Stimulated activated CD8-positive, alpha-beta memory T cell treated with anti-CD3 and anti-CD28 coated beads, Interleukin-4, amount 100 ng/mL, for 24 hours (primary cell): ENCODE measurements around the gene HIGD2B.
"Not testable (repeated sequence)": the region's sequence is repeated elsewhere in the genome, so short reads cannot be mapped to it uniquely, and the experiment has no call there.

ENCODE experiments used
- DNase-seq: peaks from one replicate; pipeline ENCODE4 v3.0.0-alpha.2; 2020; ENCODE audit warnings: low read depth

The HIGD2B gene

DNA sequence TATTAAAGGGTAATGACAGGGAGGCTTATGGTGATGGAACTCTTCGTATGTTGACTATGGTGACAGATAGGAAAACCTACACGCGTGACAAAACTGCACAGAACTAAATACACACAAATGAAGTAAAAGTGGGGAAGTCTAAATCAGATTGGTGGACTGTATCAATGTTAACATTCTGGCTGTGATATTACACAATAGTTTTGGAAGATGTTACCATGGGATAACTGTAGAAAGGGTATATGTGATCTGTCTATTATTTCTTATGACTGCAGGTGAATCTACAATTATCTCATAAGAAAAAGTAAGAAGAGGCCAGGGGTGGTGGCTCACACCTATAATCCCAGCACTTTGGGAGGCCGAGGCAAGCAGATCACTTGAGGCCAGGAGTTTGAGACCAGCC, 9.1 kb downstream of the HIGD2B start:
- no peak for DNase-seq

DNA sequence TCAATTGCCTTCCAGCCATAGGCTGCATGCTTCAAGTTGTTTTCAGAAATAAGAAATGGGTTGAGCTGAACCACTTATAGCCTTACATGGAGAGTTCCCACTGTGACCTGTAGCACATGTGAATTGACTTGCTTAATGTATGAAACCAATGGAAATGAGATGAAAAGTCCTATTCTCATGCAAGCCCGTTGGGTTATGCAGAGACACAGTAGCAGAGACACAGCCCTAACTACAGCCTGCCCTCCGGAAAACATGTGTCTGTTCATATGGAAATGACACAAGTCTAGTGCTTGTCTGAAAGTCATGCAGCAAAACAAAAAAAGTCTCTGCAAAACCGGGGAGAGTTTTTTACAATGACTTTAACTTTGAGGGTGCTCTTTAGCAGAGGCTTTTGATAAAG, 14.5 kb downstream of the HIGD2B start:
- DNase-seq, result no peak

DNA sequence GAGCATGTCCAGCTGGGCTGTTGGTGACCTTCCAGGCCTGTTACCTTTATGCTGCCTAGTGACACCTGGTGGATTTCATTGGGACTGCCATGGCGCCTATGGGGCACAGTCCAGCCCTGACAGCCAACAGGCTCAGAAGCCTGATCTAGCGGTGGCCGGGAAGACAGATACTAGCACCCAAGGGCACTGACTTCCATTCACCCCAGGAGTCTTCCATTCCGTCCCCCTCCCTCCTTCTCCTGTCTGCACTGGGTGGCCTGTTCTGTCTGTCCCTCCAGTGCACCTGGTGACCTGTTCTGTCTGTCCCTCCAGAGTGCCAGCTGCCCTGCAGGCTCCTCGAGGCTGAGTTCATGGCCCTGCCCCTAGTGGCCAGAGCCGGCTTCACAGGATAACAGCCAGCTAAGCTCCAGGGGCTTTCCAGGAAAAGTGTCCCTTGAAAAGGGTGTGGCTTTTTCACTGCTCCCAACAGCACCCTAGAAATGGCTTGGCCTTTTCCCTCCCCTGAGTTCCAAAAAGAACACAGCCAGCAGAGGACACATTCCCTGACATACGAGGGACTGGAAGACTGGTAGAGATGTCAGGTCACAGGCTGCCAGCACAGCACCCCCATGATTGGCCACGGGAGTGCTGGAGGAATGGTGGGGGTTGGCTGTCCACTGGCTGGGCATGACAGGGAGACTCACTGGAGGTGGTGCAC, 15.2 kb downstream of the HIGD2B start:
- peak; percentile 45 for DNase-seq

DNA sequence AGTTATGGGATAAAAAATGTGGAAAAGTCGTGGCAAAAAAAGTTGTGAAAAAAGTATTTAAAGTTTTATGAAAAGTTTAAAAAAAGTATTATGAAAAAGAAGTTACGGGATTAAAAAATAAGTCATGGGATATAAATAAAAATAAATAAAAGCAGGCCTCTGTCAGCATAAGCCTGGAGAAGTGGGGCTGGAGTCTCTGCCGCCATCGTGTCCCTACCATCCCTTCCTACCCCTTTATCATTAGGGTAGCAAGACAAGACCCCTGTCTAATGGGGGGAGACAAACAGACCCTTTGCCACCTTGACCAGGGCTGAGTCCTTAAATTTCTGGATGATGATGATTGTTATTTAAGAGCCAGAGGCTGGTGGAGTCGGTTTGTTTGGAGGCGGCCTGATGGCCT, 16.2 kb downstream of the HIGD2B start:
- DNase-seq, result not testable (repeated sequence)

DNA sequence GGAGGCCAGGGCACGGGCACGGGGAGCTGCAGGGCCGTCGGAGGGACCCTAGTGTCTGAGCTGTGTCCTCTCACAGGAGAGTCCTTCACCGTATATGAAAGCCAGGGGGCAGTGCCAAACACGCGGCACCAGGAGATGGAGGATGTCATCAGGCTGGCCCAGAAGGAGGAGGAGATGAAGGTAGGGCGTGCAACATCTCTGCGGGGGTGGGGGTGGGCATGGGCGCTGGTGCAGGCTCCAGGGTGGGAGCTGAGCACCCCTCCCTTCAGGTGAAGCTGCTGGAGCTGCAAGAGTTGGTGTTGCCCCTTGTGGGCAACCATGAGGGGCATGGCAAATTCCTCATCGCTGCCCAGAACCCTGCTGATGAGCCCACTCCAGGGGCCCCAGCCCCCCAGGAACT, 20.3 kb downstream of the HIGD2B start:
- not testable (repeated sequence) for DNase-seq

DNA sequence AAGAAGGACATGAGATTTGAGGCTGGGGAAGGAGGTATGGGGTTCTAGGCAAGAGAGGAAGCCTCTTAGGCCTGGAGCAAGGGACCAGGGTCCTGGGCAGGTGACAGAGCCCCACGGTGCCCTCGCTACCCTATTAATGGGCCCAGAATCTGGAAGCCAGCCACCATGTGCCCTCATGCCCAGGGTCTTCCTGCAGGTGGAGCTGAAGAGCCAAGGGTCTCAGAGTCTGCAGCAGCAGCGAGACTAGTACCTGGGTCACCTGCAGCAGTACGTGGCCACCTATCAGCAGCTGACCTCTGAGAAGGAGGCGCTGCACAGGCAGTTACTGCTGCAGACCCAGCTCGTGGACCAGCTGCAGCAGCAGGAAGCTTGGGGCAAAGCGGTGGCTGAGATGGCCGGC, 22.1 kb downstream of the HIGD2B start:
- not testable (repeated sequence) for DNase-seq

DNA sequence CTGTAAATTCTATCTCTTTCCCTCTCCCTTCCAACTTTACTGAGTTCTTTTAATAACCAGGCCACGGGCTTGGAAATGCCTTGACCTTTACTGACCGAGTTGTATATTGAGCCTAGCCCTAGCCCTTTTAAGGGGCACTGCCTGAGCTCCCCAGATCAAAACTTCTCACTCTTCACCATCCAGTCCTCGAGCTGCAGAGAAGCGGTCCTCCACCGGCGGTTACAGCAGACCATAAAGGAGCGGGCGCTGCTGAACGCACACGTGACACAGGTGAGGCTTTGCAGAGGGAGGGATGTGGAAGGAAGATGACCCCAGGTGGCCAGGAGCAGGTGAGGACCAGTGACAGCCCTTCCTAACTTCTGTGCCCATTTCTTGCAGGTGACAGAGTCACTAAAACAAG, 24.9 kb downstream of the HIGD2B start:
- not testable (repeated sequence) for DNase-seq

DNA sequence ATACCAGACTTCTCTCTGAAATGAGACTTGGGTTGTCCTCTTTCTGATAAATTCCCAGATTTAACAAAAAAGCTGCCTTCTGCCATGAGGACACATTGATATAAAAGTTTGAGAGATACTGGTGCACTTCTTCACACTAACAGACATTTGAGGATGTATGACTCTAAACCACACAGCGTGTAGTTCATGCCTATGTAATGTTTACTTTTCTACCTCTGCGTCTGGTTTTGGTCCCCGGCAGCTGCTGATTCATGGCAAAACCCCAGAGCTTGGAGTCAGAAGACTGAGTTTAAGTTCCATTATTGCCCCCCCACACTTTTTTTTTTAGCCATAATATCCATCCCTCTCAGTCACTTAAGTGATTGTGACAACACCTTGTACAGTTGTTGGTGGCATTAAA, 30.0 kb downstream of the HIGD2B start:
- DNase-seq, result not testable (repeated sequence)

DNA sequence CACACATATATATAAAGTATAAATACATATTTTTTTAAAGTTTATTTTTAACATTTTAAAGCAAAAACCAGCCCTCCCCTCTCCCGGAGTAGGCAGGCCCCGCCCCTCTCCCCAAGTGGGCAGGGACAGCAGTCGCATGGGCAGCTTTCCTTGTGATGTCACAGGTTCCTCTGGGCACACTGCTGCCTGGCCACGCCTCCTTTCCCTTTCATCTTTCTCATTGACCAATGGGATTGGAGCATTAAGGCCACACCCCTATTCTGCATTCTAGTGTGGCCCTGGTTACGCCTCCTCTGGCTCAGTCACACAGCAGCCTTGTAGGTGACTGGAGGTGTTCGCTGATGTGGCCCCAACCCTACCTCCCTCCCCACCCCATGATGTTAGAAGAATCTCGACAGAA, 31.6 kb downstream of the HIGD2B start, which contains the start of gene GOLGA6B:
GOLGA6B (plus strand) TSS at position 301 of the 400 bp plus-strand sequence; CDS start at position 342, 41 bp downstream.
- not testable (repeated sequence) for DNase-seq

DNA sequence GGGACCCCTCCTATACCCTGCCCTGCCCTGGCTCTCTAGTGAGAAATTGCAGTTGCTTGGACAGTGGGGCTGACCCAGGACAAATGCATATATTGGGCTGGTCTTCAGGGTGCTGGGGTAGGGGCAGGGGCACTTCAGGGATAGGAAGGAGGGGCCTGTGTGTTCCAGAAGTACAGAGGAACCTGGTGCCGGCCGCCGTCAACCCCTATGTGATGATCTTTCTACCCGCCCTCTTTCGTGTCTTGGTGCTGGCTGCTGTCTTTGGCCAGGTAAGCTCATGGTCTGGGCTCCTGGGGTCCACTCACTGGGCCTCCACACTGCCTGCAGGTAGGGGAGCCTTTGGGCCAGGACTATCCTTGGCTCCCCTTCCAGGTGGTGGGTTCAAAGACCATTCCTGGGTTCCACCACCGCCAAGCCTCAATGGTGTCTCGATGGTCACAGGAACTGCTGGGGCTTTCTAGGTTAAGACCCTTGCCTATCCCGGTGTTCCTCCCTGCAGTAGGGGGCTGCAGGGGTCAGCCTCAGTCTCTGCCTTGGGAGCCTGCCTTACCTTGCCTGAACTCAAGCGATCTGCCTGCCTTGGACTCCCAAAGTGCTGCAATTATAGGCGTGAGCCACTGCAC, 37.2 kb downstream of the HIGD2B start:
- DNase-seq, result not testable (repeated sequence)

DNA sequence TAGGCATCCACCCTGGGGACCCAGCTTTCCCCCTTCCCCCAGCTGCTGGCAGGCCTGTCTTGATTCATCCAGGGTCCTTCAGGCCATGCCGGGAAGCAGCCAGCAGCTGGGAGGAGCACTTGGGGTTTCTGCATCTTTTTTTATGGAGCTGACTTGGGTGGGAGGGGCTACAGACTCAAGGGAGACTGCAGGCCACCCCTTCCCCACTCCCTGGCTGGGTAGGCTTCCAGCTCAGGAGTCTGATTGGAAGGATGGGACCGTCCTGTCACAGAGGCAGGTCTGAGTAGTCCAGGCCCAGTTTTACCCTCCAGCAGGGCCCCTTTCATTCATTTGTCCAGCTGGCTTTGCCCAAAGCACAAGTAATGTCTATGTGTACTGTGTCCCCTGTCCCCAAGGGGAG, 43.7 kb downstream of the HIGD2B start:
- not testable (repeated sequence) for DNase-seq

DNA sequence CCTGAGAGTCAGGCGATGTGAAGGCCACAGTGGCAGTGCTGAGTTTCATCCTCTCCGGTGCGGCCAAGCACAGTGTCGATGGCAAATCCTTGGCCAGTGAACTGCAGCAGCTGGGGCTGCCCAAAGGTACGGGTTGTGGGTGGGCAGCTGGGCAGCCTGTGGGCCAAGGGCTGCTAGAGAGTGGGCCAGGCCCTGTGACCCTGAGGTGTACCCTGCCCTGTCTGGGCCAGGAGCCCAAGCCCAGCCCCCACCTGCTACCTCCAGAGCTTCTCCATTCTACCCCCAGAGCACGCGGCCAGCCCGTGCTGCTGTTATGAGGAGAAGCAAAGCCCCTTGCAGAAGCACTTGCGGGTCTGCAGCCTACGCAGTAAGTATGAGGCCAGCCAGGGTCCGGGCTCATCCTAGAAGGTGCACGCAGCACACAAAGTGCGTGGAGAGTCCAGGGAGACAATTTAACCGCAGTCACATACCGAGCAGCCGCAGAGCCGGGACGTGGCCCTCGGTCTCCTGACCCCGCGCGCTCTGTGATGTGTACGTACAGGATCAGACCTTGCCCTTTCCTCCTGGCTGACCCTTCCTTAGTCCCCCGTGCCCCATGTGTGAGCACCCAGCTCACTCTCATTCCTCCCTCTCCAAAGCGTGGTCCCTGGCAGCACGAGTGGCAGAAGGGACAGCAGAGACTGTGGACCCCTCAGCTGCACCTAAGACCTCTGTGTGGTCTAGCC, 46.1 kb downstream of the HIGD2B start:
- not testable (repeated sequence) for DNase-seq

DNA sequence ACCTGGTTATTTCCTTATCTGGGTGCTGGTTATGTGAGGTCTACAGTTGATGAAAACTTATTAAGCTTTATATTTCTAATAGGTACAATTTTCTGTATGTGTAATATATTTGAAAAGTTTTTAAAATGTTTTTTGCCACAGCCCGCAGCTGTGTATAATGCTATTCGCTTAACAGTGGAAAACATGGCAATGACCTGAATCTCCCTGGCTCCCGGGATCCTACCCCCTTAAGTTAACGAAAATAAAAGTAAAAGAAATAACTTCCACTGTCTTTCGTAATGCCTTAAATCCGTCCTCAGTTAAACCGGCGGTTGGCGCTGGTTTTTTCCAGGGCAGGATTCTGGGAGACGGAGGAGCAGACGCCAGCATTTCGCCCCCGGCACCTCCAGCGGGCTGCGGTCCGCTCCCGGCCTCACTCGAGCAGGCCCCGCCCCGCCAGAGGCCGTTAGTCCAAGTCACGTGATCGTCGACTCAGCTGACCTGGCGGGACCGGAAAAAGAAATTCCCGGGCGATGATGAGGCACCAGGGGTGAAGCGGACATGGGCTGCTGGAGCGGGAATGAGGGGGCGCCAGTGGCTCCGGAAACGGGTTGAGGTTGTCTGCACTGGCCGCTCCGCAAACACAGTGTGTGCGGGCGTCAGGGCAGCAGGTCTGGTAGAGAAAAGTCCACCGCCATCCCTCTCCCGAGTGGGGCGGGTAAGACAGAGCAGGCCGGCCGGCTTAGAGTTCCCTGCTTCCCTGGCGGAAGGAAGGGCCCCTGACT, 49.3 kb downstream of the HIGD2B start:
- DNase-seq, result peak; percentile 18

DNA sequence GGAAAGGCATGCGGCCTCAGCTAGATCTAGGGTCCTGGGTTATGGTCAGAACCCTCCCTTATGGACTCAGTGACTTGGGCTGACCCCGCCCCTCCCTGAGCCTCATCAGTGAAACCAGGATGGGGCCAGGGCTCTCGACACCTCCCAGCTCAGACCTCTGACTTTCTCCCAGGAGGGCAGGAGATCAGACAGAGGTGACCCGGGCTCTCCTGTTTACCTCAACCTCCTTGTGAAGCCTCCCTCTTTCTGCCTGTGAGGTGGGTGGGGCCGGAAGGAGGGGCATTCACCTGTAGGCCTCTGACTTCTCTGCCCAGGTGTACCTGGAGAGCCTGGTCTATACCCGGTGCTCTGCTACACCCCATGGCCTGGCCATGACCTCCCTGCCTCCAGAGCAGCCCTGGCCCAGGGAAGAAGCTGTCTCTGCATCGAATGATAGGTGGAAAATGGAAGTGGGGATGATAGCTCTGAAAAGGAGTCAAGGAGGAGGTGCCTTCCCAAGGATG, 56.9 kb downstream of the HIGD2B start:
- not testable (repeated sequence) for DNase-seq

DNA sequence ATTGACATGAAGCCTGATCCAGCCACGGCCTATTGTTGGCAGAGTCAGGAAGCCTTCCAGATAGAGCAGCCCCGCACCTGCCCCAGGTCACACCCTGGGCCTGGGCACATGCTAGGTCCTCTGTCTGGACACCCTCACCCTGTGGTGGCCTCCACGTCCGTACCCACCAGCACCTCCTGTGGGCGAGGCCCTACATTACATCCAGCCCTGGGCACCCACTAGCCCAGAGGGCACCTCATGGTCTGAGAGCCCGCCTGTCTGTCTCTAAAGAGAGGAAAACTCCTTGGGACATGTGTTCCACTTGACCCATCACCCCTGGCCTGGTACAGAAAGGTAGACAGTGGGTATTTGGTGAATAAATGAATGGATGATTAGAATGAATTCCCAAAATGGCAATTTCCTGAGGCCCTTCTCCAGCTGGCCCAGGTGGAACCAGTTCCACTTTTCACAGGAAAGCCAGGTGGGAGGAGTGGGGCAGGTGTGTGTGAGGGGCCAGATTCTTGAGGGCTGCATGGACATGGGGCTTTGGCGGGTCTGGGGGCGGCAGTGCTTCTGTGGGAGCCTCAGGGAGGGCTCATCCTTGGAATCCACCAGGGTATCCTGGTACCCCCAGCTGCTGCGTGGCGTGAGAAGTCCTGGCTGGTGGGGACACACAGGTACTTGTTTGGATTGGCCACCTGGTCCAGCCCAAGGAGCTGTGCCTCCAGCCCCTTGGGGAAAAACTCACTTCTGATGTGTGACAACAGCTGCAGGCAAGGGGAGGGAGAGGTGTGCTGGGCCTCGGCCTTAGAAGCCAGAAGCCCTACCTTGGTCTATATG, 57.5 kb downstream of the HIGD2B start:
- not testable (repeated sequence) for DNase-seq

DNA sequence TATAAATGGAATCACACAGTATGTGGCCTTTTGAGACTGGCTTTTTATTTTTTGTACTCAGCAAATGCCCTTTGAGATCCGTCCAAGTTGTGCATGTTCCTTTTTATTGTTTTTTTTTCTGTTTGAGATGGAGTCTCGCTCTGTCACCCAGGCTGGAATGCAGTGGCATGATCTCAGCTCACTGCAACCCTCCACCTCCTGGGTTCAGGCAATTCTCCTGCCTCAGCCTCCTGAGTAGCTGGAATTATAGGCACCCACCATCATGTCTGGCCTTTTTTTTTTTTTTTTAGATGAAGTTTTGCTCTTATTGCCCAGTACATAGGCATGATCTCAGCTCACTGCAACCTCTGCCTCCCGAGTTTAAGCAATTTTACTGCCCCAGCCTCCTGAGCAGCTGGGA, 59.8 kb downstream of the HIGD2B start:
- not testable (repeated sequence) for DNase-seq
